CD14-positive monocyte (primary cell): ENCODE measurements around the gene SCGB3A1. TPM values are rescaled to one million over a fixed set of nuclear protein-coding genes. Genes with fewer than 3 reads are reported as not detected.

Experiments used
- DNase-seq, 3 donors: peaks; one replicate each; pipeline ENCODE4 v3.0.0-alpha.2; 2011 to 2022
- H2AFZ ChIP-seq: 2 replicates; pipeline ENCODE4 v1.6.0; 2012; ENCODE audit warnings: mild to moderate bottlenecking, low read depth, low read length, inconsistent platforms; ENCODE audit not compliant: insufficient read depth, poor library complexity, severe bottlenecking
- H3K27ac ChIP-seq, 2 donors: 1 replicate in 1 of 2; 2 replicates in 1 of 2; pipeline ENCODE4 v1.5.1; 2012 to 2013; ENCODE audit warnings: low read length in 2 of 2, control low read depth in 1 of 2, inconsistent platforms in 1 of 2, low read depth in 1 of 2, mild to moderate bottlenecking in 1 of 2
- H3K27me3 ChIP-seq, 2 donors: one replicate each; pipeline versions ENCODE4 v1.6.0 to v1.6.1; 2011 to 2013; ENCODE audit warnings: low read length in 2 of 2; ENCODE audit not compliant: control insufficient read depth in 2 of 2, insufficient read depth in 2 of 2
- H3K36me3 ChIP-seq, 2 donors: replicated peaks in 1 of 2; 1 replicate in 1 of 2; 2 replicates in 1 of 2; pipeline versions ENCODE4 v1.5.1 to v1.6.1; 2012 to 2013; ENCODE audit warnings: low read length in 2 of 2, control low read depth in 1 of 2, inconsistent platforms in 1 of 2, mild to moderate bottlenecking in 1 of 2; ENCODE audit not compliant: insufficient read depth in 2 of 2, control insufficient read depth in 1 of 2
- H3K4me1 ChIP-seq, 2 donors: 1 replicate in 1 of 2; 2 replicates in 1 of 2; pipeline versions ENCODE4 v1.5.1 to v1.6.1; 2012 to 2013; ENCODE audit warnings: low read length in 2 of 2, control low read depth in 1 of 2, inconsistent platforms in 1 of 2, mild to moderate bottlenecking in 1 of 2, moderate library complexity in 1 of 2; ENCODE audit not compliant: insufficient read depth in 2 of 2, control insufficient read depth in 1 of 2
- H3K4me2 ChIP-seq: replicated peaks from 2 replicates; pipeline ENCODE3; 2012; ENCODE audit warnings: low read length, moderate library complexity, mild to moderate bottlenecking; ENCODE audit not compliant: poor library complexity, severe bottlenecking; ENCODE audit errors: extremely low read depth
- H3K4me3 ChIP-seq, 3 experiments: fragments of 200-600 bp in 1 of 3; sonication (generic) in 1 of 3; replicated peaks in 1 of 3; 1 replicate in 2 of 3; 2 replicates in 1 of 3; pipeline ENCODE4 v1.5.1; 2011 to 2013; ENCODE audit warnings: low read length in 3 of 3, mild to moderate bottlenecking in 3 of 3, control low read depth in 2 of 3, low read depth in 2 of 3, inconsistent platforms in 1 of 3, moderate library complexity in 1 of 3
- H3K79me2 ChIP-seq: 2 replicates; pipeline ENCODE4 v1.6.0; 2012; ENCODE audit warnings: mild to moderate bottlenecking, control low read depth, inconsistent platforms, low read length, moderate library complexity; ENCODE audit not compliant: insufficient read depth
- H3K9ac ChIP-seq: 2 replicates; pipeline ENCODE4 v1.6.0; 2017; ENCODE audit warnings: low read length, mild to moderate bottlenecking; ENCODE audit not compliant: insufficient read depth, poor library complexity, severe bottlenecking
- H3K9me3 ChIP-seq, 2 donors: replicated peaks in 1 of 2; 1 replicate in 1 of 2; 2 replicates in 1 of 2; pipeline versions ENCODE4 v1.5.1 to v1.6.1; 2012 to 2013; ENCODE audit warnings: low read length in 2 of 2, control low read depth in 1 of 2; ENCODE audit not compliant: control insufficient read depth in 1 of 2, insufficient read depth in 1 of 2
- H4K20me1 ChIP-seq: 2 replicates; pipeline ENCODE4 v1.6.0; 2012; ENCODE audit warnings: mild to moderate bottlenecking, low read length, control low read depth, moderate library complexity; ENCODE audit not compliant: insufficient read depth
- H3K27ac Mint-ChIP-seq, 7 donors: one replicate each; pipeline ENCODE4 v1.8.0; 2020; ENCODE audit warnings: mild to moderate bottlenecking in 7 of 7, mixed read lengths in 7 of 7, moderate library complexity in 6 of 7, inconsistent platforms in 2 of 7
- H3K27me3 Mint-ChIP-seq, 3 donors: one replicate each; pipeline ENCODE4 v1.8.0; 2021 to 2022; ENCODE audit warnings: low read depth in 3 of 3, mild to moderate bottlenecking in 3 of 3, mixed read lengths in 3 of 3, moderate library complexity in 3 of 3, inconsistent platforms in 1 of 3
- H3K36me3 Mint-ChIP-seq, 2 donors: one replicate each; pipeline ENCODE4 v1.8.0; 2020; ENCODE audit warnings: mixed read lengths in 2 of 2, inconsistent platforms in 1 of 2, mild to moderate bottlenecking in 1 of 2
- H3K4me1 Mint-ChIP-seq: one replicate; pipeline ENCODE4 v1.8.0; 2020; ENCODE audit warnings: mild to moderate bottlenecking, mixed read lengths
- H3K4me3 Mint-ChIP-seq, 2 donors: one replicate each; pipeline ENCODE4 v1.8.0; 2020; ENCODE audit warnings: mild to moderate bottlenecking in 2 of 2, mixed read lengths in 2 of 2, moderate library complexity in 1 of 2
- H3K9me3 Mint-ChIP-seq, 7 donors: one replicate each; pipeline ENCODE4 v1.8.0; 2020 to 2022; ENCODE audit warnings: mixed read lengths in 7 of 7, mild to moderate bottlenecking in 6 of 7, moderate library complexity in 6 of 7, inconsistent platforms in 2 of 7
- CTCF ChIP-seq: fragments of 200-600 bp; IDR thresholded peaks from one replicate; pipeline ENCODE4 v1.8.0; 2022; ENCODE audit warnings: antibody characterized with exemption, mild to moderate bottlenecking
- WGBS: methylation state at CpG from one replicate; pipeline ENCODE4 v1.1.5; 2013; ENCODE audit warnings: missing lambda C conversion rate; ENCODE audit not compliant: insufficient coverage; 5-methylcytosine and 5-hydroxymethylcytosine counted together
- intact Hi-C, 2 donors: fragments of 100-400 bp; cut with micrococcal nuclease; formaldehyde crosslinking; loops; one replicate each; pipeline versions ENCODE4 v1.15.0 to v1.15.1; 2023
- polyA plus RNA-seq, 3 donors: library from polyadenylated mRNA; depleted of rRNA in 1 of 3; unstranded in 2 of 3; stranded (reverse) in 1 of 3; fragments of 300-500 nt in 2 of 3; fragments of >200 nt in 1 of 3; fragmentation: Illumina TruSeq in 2 of 3; gene quantifications; 1 replicate in 2 of 3; 2 replicates in 1 of 3; pipeline ENCODE4 v1.2.3, GENCODE V29; 2012 to 2021

Gene SCGB3A1
- polyA plus RNA-seq, 3 donors: 0.49 to 0.83 (median 0.59) TPM

- H3K9ac ChIP-seq: no peak overlapping the region
- H3K9me3 Mint-ChIP-seq: peaks cover 0 to 16% (median 0%) of the 10 kb centered on the region in 7 donors
- H2AFZ ChIP-seq: peak overlapping the region; percentile 53
- H3K4me1 ChIP-seq: peaks cover 9 to 28% of the 10 kb centered on the region in 2 donors
- H3K4me2 ChIP-seq: peak overlapping the region; percentile 67
- peaks cover 11% of the 10 kb centered on the region for H3K4me1 Mint-ChIP-seq
- 4% methylated on average over 40 of the region's 44 CpGs for WGBS
- H3K4me3 ChIP-seq: peak overlapping the region in 1 of 3 experiments; percentile 57
- peaks cover 0 to 6% of the 10 kb centered on the region in 2 donors for H3K36me3 Mint-ChIP-seq
- H4K20me1 ChIP-seq: no peaks in the 10 kb centered on the region
- DNase-seq: no peak
- no peak overlapping the region for H3K27ac ChIP-seq
- no peaks in the 10 kb centered on the region for H3K9me3 ChIP-seq
- no peaks in the 10 kb centered on the region for H3K79me2 ChIP-seq
- H3K27me3 Mint-ChIP-seq: peaks cover 37 to 69% (median 43%) of the 10 kb centered on the region in 3 donors
- H3K27me3 ChIP-seq: peaks cover 15 to 40% of the 10 kb centered on the region in 2 donors
- no peak overlapping the region for H3K27ac Mint-ChIP-seq
- H3K36me3 ChIP-seq: no peaks in the 10 kb centered on the region
- intact Hi-C loops: no loop called here
- no peak for TF ChIP-seq CTCF
- H3K4me3 Mint-ChIP-seq: peak overlapping the region in 1 of 2 donors; percentile 80
These were observed 1.3 kb downstream of the SCGB3A1 start for GRCh38 chr5:180589771-180590542.

GRCh38 chr5:180586870-180587269 is 4.4 kb downstream of the SCGB3A1 start:
- WGBS: 91% methylated on average over 8 of the region's 10 CpGs

More at GRCh38 chr5:180586870-180587269, 4.4 kb downstream of the SCGB3A1 start:
- Histone ChIP-seq H3K36me3 (no peaks in the 10 kb centered on the region), H3K27ac (no peak overlapping the region), H3K9me3 (no peaks in the 10 kb centered on the region), H3K27me3 (peaks cover 15 to 32% of the 10 kb centered on the region in 2 donors), H3K4me1 (peaks cover 9 to 28% of the 10 kb centered on the region in 2 donors), H3K4me3 (no peak overlapping the region), H3K79me2 (no peaks in the 10 kb centered on the region), H4K20me1 (no peaks in the 10 kb centered on the region), H3K9ac (no peak overlapping the region), H2AFZ (no peak overlapping the region), H3K4me2 (no peak overlapping the region)
- Mint-ChIP-seq H3K36me3 (peaks cover 0 to 3% of the 10 kb centered on the region in 2 donors), H3K4me1 (peaks cover 11% of the 10 kb centered on the region), H3K9me3 (peaks cover 0 to 15% (median 6%) of the 10 kb centered on the region in 7 donors), H3K27me3 (peaks cover 32 to 59% (median 33%) of the 10 kb centered on the region in 3 donors), H3K4me3 (no peak overlapping the region), H3K27ac (no peak overlapping the region)
- no peak for TF ChIP-seq CTCF
- intact Hi-C loops: no loop called here
- DNase-seq: no peak
